ENCODE data around the gene AGAP1. TPM values are rescaled to one million over a fixed set of nuclear protein-coding genes. Genes with fewer than 3 reads are reported as not detected.
A peak's percentile ranks its signal among the peaks of the same experiment; 100 is the strongest.

AGAP1 gene
- total RNA-seq, 4 donors from 2014 or later = 5.3 to 30.6 (median 19.2) TPM

- Histone ChIP-seq H3K4me3 (no peak overlapping the region), H3K27me3 (no peaks in the 10 kb centered on the region), H3K36me3 (no peaks in the 10 kb centered on the region), H3K4me1 (no peaks in the 10 kb centered on the region), H3K27ac (no peak overlapping the region), H3K9me3 (no peaks in the 10 kb centered on the region)
- TF ChIP-seq POLR2A (IDR thresholded peaks at IDR 0.05) (no peak), CTCF (IDR thresholded peaks at IDR 0.05) (no peak)
- intact Hi-C loops (cut with DNase I; ENCODE audit: low total_unique reads) = no loop called here
- DNase-seq = no peak
Measured at GRCh38 chr2:235937526-235937925, 443.7 kb downstream of the AGAP1 start.

- Histone ChIP-seq H3K9me3 (no peaks in the 10 kb centered on the region), H3K4me3 (no peak overlapping the region), H3K36me3 (no peaks in the 10 kb centered on the region), H3K27ac (no peak overlapping the region), H3K4me1 (no peaks in the 10 kb centered on the region), H3K27me3 (no peaks in the 10 kb centered on the region)
- intact Hi-C loops (cut with DNase I; ENCODE audit: low total_unique reads) = no loop called here
- TF ChIP-seq POLR2A (IDR thresholded peaks at IDR 0.05) = no peak
- no peak for TF ChIP-seq CTCF (IDR thresholded peaks at IDR 0.05)
- DNase-seq = no peak
Measured at GRCh38 chr2:235937936-235938335, 444.1 kb downstream of the AGAP1 start.

- H3K36me3 ChIP-seq = no peaks in the 10 kb centered on the region
- no peaks in the 10 kb centered on the region for H3K27me3 ChIP-seq
- no peaks in the 10 kb centered on the region for H3K9me3 ChIP-seq
- no peak overlapping the region for H3K27ac ChIP-seq
- DNase-seq = no peak
- H3K4me1 ChIP-seq = no peaks in the 10 kb centered on the region
- no peak overlapping the region for H3K4me3 ChIP-seq
- intact Hi-C loops (cut with DNase I; ENCODE audit: low total_unique reads) = no loop called here
- TF ChIP-seq POLR2A (IDR thresholded peaks at IDR 0.05) (no peak), CTCF (IDR thresholded peaks at IDR 0.05) (no peak)
Measured at GRCh38 chr2:235938611-235939010, 444.8 kb downstream of the AGAP1 start.

GRCh38 chr2:235939471-235939870 is 445.6 kb downstream of the AGAP1 start:
- H3K27me3 ChIP-seq = no peaks in the 10 kb centered on the region
- TF ChIP-seq CTCF (IDR thresholded peaks at IDR 0.05) = no peak
- TF ChIP-seq POLR2A (IDR thresholded peaks at IDR 0.05) = no peak
- intact Hi-C loops (cut with DNase I; ENCODE audit: low total_unique reads) = no loop called here
- no peak for DNase-seq
- no peak overlapping the region for H3K4me3 ChIP-seq
- H3K27ac ChIP-seq = no peak overlapping the region
- H3K36me3 ChIP-seq = no peaks in the 10 kb centered on the region
- no peaks in the 10 kb centered on the region for H3K4me1 ChIP-seq
- no peaks in the 10 kb centered on the region for H3K9me3 ChIP-seq

GRCh38 chr2:235940330-235940729 is 446.5 kb downstream of the AGAP1 start:
- DNase-seq = peak in 1 of 2 donors; percentile 42
- H3K27me3 ChIP-seq = no peaks in the 10 kb centered on the region
- intact Hi-C loops (cut with DNase I; ENCODE audit: low total_unique reads) = no loop called here

More at GRCh38 chr2:235940330-235940729, 446.5 kb downstream of the AGAP1 start:
- Histone ChIP-seq H3K36me3 (no peaks in the 10 kb centered on the region), H3K4me3 (no peak overlapping the region), H3K4me1 (no peaks in the 10 kb centered on the region), H3K27ac (no peak overlapping the region), H3K9me3 (no peaks in the 10 kb centered on the region)
- no peak for TF ChIP-seq POLR2A (IDR thresholded peaks at IDR 0.05)
- no peak for TF ChIP-seq CTCF (IDR thresholded peaks at IDR 0.05)

Measured in uterus (tissue), 4 donors.